ENCODE measurements around the gene FAM200C. TPM values are rescaled to one million over a fixed set of nuclear protein-coding genes. Genes with fewer than 3 reads are reported as not detected.

Gene FAM200C
- total RNA-seq, 1 donor, result 3.6 TPM

DNA sequence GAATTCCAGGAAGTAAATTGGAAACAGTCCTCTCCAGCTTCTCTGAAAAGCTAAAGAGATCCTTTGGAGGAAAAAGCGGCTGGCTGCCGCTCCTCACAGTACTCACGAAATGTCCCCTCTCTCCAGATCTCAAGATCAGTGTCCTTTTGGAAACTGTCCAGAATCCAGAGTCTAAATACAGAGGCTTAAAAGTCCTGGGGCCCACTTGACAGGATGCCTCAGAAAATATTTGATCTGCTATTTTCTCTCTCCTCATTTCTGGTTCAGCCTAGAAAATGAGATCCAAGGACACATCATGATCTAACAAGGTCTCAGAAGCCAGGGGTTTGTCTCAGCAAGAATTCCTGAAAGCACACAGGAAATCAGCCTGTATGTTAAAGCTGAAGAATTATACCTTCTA lies 36.6 kb downstream of the FAM200C start:
- Histone ChIP-seq H3K9me3 (ENCODE audit: low read depth, low read length) (no peaks in the 10 kb centered on the region), H2AFZ (ENCODE audit: low read length) (peak overlapping the region; percentile 31), H3K36me3 (ENCODE audit: insufficient read depth, low read length) (no peaks in the 10 kb centered on the region), H3K4me3 (ENCODE audit: insufficient read depth, low read length) (no peak overlapping the region), H3K79me2 (ENCODE audit: insufficient read depth, low read length) (no peaks in the 10 kb centered on the region), H3K4me2 (ENCODE audit: insufficient read depth, low read length) (no peak overlapping the region), H3K27ac (ENCODE audit: low read depth, low read length) (no peak overlapping the region), H4K20me1 (ENCODE audit: insufficient read depth, low read length) (no peaks in the 10 kb centered on the region), H3K27me3 (ENCODE audit: insufficient read depth, low read length) (no peaks in the 10 kb centered on the region), H3K4me1 (ENCODE audit: insufficient read depth, low read length) (no peaks in the 10 kb centered on the region)
- DNase-seq (ENCODE audit: insufficient read length, low spot score, missing footprints), result no peak
- TF ChIP-seq CTCF (IDR thresholded peaks at IDR 0.05; ENCODE audit: extremely low read depth, low read depth, low read length), result no peak

- Histone ChIP-seq H3K9me3 (ENCODE audit: low read depth, low read length) (no peaks in the 10 kb centered on the region), H4K20me1 (ENCODE audit: insufficient read depth, low read length) (no peaks in the 10 kb centered on the region), H3K79me2 (ENCODE audit: insufficient read depth, low read length) (no peaks in the 10 kb centered on the region), H3K36me3 (ENCODE audit: insufficient read depth, low read length) (no peaks in the 10 kb centered on the region), H3K4me3 (ENCODE audit: insufficient read depth, low read length) (no peak overlapping the region), H2AFZ (ENCODE audit: low read length) (no peak overlapping the region), H3K4me2 (ENCODE audit: insufficient read depth, low read length) (no peak overlapping the region), H3K27ac (ENCODE audit: low read depth, low read length) (no peak overlapping the region), H3K4me1 (ENCODE audit: insufficient read depth, low read length) (no peaks in the 10 kb centered on the region), H3K27me3 (ENCODE audit: insufficient read depth, low read length) (no peaks in the 10 kb centered on the region)
- DNase-seq (ENCODE audit: insufficient read length, low spot score, missing footprints), result no peak
- TF ChIP-seq CTCF (IDR thresholded peaks at IDR 0.05; ENCODE audit: extremely low read depth, low read depth, low read length), result no peak
Measured at GRCh38 chr5:160361624-160362228, 38.1 kb downstream of the FAM200C start.

DNA sequence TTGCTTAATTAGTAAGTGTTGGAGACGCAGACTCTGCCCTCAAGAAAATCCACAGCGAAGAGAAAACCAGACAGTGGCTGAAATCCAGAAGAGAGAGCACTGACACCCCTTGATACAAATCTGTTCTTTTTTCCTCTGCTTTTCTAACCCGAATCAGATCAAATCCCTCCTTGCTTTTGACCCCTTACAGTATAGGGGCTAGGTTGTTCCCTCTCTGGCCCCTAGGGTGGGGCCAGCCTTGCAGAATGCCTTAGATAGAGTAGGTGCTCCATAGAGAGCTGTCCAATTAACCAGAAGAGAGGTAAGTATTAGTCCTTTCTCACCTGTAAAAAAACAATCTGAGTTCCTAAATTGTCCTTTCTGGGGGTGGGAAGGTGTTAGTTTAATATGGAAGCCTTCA lies 39.5 kb downstream of the FAM200C start:
- Histone ChIP-seq H3K4me2 (ENCODE audit: insufficient read depth, low read length) (no peak overlapping the region), H2AFZ (ENCODE audit: low read length) (peak overlapping the region; percentile 58), H3K27me3 (ENCODE audit: insufficient read depth, low read length) (no peaks in the 10 kb centered on the region), H3K79me2 (ENCODE audit: insufficient read depth, low read length) (no peaks in the 10 kb centered on the region), H4K20me1 (ENCODE audit: insufficient read depth, low read length) (no peaks in the 10 kb centered on the region), H3K4me3 (ENCODE audit: insufficient read depth, low read length) (no peak overlapping the region), H3K27ac (ENCODE audit: low read depth, low read length) (no peak overlapping the region), H3K4me1 (ENCODE audit: insufficient read depth, low read length) (no peaks in the 10 kb centered on the region), H3K36me3 (ENCODE audit: insufficient read depth, low read length) (no peaks in the 10 kb centered on the region), H3K9me3 (ENCODE audit: low read depth, low read length) (no peaks in the 10 kb centered on the region)
- no peak for TF ChIP-seq CTCF (IDR thresholded peaks at IDR 0.05; ENCODE audit: extremely low read depth, low read depth, low read length)
- no peak for DNase-seq (ENCODE audit: insufficient read length, low spot score, missing footprints)

DNA sequence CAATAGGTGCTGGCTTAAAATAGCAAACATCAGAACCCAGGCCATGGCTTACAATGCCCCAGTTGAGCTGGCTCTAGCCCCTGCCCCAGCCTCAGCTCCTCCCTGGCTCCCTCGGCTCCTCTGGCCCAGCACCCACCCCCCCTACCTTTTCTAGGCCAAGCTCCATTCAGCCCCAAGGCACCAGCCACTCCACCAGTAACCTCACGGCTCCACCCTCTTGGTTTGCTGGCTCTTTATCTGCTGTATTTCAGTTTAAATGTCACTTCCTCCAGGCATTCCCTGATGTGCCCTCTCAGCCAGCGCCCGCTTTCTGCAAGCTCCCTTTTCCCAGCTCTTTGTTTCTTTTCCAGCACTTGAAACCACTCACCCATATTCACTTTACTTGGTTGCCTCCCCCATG lies 40.0 kb downstream of the FAM200C start:
- no peaks in the 10 kb centered on the region for H3K4me1 ChIP-seq (ENCODE audit: insufficient read depth, low read length)
- H3K9me3 ChIP-seq (ENCODE audit: low read depth, low read length), result no peaks in the 10 kb centered on the region
- DNase-seq (ENCODE audit: insufficient read length, low spot score, missing footprints), result no peak
- no peak for TF ChIP-seq CTCF (IDR thresholded peaks at IDR 0.05; ENCODE audit: extremely low read depth, low read depth, low read length)
- no peaks in the 10 kb centered on the region for H3K27me3 ChIP-seq (ENCODE audit: insufficient read depth, low read length)
- H3K4me3 ChIP-seq (ENCODE audit: insufficient read depth, low read length), result no peak overlapping the region
- H2AFZ ChIP-seq (ENCODE audit: low read length), result peak overlapping the region; percentile 58
- H3K79me2 ChIP-seq (ENCODE audit: insufficient read depth, low read length), result no peaks in the 10 kb centered on the region
- H3K4me2 ChIP-seq (ENCODE audit: insufficient read depth, low read length), result no peak overlapping the region
- no peak overlapping the region for H3K27ac ChIP-seq (ENCODE audit: low read depth, low read length)
- H3K36me3 ChIP-seq (ENCODE audit: insufficient read depth, low read length), result no peaks in the 10 kb centered on the region
- no peaks in the 10 kb centered on the region for H4K20me1 ChIP-seq (ENCODE audit: insufficient read depth, low read length)

Measured in osteoblast (primary cell).